ENCODE measurements around the gene FGF14. TPM values are rescaled to one million over a fixed set of nuclear protein-coding genes. Genes with fewer than 3 reads are reported as not detected.

FGF14 gene
- polyA plus RNA-seq, 1 donor = 0.04 TPM

- DNase-seq = no peak
Measured at GRCh38 chr13:101711307-101712025, 690.4 kb downstream of the FGF14 start.

- DNase-seq = no peak
Measured at GRCh38 chr13:101709952-101710351, 691.9 kb downstream of the FGF14 start.

GRCh38 chr13:101708115-101708514 is 693.7 kb downstream of the FGF14 start:
- DNase-seq = no peak

- no peak for DNase-seq
Measured at GRCh38 chr13:101707659-101708058, 694.2 kb downstream of the FGF14 start.

- DNase-seq = no peak
Measured at GRCh38 chr13:101706651-101707050, 695.2 kb downstream of the FGF14 start.

- no peak for DNase-seq
Measured at GRCh38 chr13:101703838-101704237, 698.0 kb downstream of the FGF14 start.

GRCh38 chr13:101703081-101703480 is 698.8 kb downstream of the FGF14 start:
- no peak for DNase-seq

GRCh38 chr13:101700598-101700997 is 701.2 kb downstream of the FGF14 start:
- no peak for DNase-seq

- no peak for DNase-seq
Measured at GRCh38 chr13:101698400-101698799, 703.4 kb downstream of the FGF14 start.

- no peak for DNase-seq
Measured at GRCh38 chr13:101697745-101698144, 704.1 kb downstream of the FGF14 start.

GRCh38 chr13:101695870-101696516 is 705.9 kb downstream of the FGF14 start:
- DNase-seq = no peak

GRCh38 chr13:101691341-101691860 is 710.4 kb downstream of the FGF14 start:
- no peak for DNase-seq

GRCh38 chr13:101690871-101691270 is 711.0 kb downstream of the FGF14 start:
- DNase-seq = no peak

- DNase-seq = no peak
Measured at GRCh38 chr13:101686003-101686402, 715.8 kb downstream of the FGF14 start.

GRCh38 chr13:101681834-101682233 is 720.0 kb downstream of the FGF14 start:
- DNase-seq = no peak

- DNase-seq = no peak
Measured at GRCh38 chr13:101673360-101674105, 728.3 kb downstream of the FGF14 start.

GRCh38 chr13:101661839-101662238 is 740.0 kb downstream of the FGF14 start:
- DNase-seq = no peak

Other genes with a start within 250 kb of the FGF14 start
- gene TPP2, start 194.9 kb upstream of the FGF14 start, polyA plus RNA-seq (ENCODE audit: insufficient read length) = 47.1 TPM